PFSK-1 (cell line): ENCODE results near the gene CLCA1.

Experiments used
- FOXP2 ChIP-seq: optimal IDR thresholded peaks from 2 replicates; pipeline ENCODE3; 2011; ENCODE audit warnings: borderline replicate concordance, control low read depth, inconsistent platforms; ENCODE audit not compliant: insufficient read depth; ENCODE audit errors: extremely low read length, extremely low read depth
- POLR2AphosphoS5 ChIP-seq: IDR thresholded peaks from 2 replicates; pipeline ENCODE4 v1.6.1; 2012; ENCODE audit warnings: low read depth, mild to moderate bottlenecking, control low read depth, low read length, moderate library complexity
- SIN3A ChIP-seq: IDR thresholded peaks from 2 replicates; pipeline ENCODE4 v1.6.1; 2012; ENCODE audit warnings: mild to moderate bottlenecking, low read length, moderate library complexity, borderline replicate concordance; ENCODE audit not compliant: insufficient read depth
- TAF1 ChIP-seq: IDR thresholded peaks from 2 replicates; pipeline ENCODE4 v1.6.1; 2012; ENCODE audit warnings: low read length, control low read depth, borderline replicate concordance; ENCODE audit not compliant: insufficient read depth
- TF ChIP-seq, protein P1 (sequence below), 2 experiments: IDR thresholded peaks; 2 replicates each; pipeline versions ENCODE4 v1.6.1 to v1.8.0; 2011 to 2012; ENCODE audit warnings: low read depth in 2 of 2, low read length in 2 of 2, control low read depth in 1 of 2, inconsistent platforms in 1 of 2, mild to moderate bottlenecking in 1 of 2, moderate library complexity in 1 of 2; ENCODE audit not compliant: insufficient read depth in 1 of 2

CLCA1 gene

DNA sequence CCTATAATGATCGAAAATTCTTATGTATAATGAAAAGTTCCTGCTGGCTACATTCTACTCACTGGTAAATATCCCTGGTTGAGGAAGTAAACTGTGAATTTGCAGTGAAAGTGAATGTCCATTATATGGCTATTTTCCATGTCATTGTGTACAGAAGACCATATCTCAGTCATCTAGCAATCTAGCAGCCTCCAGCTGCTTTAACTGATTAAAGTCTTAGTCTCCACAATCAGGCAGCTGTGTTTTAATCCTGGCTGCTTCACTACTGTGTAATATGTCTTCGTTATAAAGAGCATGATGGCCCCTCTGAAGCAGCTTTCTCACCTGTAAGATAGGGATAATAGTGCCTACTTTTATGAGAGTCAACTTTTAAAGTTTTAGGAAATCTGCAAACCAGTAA lies 33.4 kb upstream of the CLCA1 start:
- TF ChIP-seq TAF1 (no peak), FOXP2 (no peak), SIN3A (no peak), POLR2AphosphoS5 (no peak)
- TF ChIP-seq, protein P1, sequence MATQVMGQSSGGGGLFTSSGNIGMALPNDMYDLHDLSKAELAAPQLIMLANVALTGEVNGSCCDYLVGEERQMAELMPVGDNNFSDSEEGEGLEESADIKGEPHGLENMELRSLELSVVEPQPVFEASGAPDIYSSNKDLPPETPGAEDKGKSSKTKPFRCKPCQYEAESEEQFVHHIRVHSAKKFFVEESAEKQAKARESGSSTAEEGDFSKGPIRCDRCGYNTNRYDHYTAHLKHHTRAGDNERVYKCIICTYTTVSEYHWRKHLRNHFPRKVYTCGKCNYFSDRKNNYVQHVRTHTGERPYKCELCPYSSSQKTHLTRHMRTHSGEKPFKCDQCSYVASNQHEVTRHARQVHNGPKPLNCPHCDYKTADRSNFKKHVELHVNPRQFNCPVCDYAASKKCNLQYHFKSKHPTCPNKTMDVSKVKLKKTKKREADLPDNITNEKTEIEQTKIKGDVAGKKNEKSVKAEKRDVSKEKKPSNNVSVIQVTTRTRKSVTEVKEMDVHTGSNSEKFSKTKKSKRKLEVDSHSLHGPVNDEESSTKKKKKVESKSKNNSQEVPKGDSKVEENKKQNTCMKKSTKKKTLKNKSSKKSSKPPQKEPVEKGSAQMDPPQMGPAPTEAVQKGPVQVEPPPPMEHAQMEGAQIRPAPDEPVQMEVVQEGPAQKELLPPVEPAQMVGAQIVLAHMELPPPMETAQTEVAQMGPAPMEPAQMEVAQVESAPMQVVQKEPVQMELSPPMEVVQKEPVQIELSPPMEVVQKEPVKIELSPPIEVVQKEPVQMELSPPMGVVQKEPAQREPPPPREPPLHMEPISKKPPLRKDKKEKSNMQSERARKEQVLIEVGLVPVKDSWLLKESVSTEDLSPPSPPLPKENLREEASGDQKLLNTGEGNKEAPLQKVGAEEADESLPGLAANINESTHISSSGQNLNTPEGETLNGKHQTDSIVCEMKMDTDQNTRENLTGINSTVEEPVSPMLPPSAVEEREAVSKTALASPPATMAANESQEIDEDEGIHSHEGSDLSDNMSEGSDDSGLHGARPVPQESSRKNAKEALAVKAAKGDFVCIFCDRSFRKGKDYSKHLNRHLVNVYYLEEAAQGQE (IDR thresholded peaks at IDR 0.05; ENCODE audit: insufficient read depth in 1 of 2, low read depth in 2 of 2, low read length in 2 of 2): no peak

DNA sequence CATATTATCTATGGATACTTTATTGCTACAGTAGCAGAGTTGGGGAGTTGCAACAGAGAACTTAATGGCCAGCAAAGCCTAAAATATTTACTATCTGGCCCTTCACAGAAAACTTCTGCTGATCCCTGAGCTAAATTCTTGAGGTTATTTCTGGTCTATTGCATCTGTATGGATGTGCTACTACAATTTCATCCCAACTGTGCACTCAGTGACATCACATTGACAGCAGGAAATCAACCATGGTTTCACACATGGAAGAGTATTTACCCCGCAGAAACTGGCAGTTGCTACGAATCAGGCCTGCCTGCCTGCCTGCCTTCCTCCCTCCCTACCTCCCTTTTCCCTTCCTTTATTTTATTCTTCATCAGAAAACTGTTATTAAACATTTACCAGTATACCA lies 32.7 kb upstream of the CLCA1 start:
- TF ChIP-seq, protein P1 (IDR thresholded peaks at IDR 0.05; ENCODE audit: insufficient read depth in 1 of 2, low read depth in 2 of 2, low read length in 2 of 2): no peak
- no peak for TF ChIP-seq SIN3A
- TF ChIP-seq POLR2AphosphoS5: no peak
- no peak for TF ChIP-seq FOXP2
- TF ChIP-seq TAF1: no peak

DNA sequence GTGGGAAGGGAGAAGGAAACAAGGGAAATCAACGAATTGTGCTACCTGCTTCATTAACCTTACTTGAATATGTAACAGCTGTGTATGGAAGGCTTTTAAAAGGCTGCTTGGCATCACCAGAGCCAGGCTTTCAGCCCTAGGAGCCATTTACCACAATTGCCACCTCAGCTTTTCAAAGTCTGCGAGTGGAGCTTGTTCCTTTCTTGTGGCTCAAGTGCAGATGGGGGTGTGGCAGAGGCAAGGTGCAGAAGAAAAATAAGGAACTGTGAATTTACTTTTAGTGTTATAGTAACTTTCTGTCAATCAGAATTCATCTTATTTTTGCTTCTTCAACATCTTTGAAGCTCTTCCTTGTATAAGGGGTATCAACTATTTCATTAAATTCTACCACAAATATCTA lies 27.1 kb upstream of the CLCA1 start:
- no peak for TF ChIP-seq SIN3A
- TF ChIP-seq, protein P1 (IDR thresholded peaks at IDR 0.05; ENCODE audit: insufficient read depth in 1 of 2, low read depth in 2 of 2, low read length in 2 of 2): no peak
- TF ChIP-seq FOXP2: no peak
- TF ChIP-seq POLR2AphosphoS5: no peak
- no peak for TF ChIP-seq TAF1

DNA sequence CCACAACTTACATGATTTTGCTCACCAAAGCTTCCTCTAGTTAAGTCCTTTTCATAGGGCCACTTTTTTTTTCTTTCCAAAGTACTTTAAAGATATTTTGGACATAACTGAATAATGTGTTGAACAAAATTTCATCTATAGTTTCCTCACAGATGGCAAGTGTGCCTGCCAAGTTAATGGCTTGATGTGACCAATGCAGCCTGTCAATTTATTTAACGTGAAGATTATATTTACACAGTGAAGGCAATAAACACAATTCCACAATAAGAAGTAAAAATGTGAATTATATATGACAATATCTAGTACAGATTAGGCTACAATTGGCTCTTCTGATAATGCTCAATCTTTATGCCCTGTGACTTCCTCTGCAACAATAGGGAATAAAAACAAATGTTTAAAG lies 26.7 kb upstream of the CLCA1 start:
- TF ChIP-seq, protein P1 (IDR thresholded peaks at IDR 0.05; ENCODE audit: insufficient read depth in 1 of 2, low read depth in 2 of 2, low read length in 2 of 2): no peak
- TF ChIP-seq SIN3A: no peak
- no peak for TF ChIP-seq FOXP2
- TF ChIP-seq TAF1: no peak
- TF ChIP-seq POLR2AphosphoS5: no peak

DNA sequence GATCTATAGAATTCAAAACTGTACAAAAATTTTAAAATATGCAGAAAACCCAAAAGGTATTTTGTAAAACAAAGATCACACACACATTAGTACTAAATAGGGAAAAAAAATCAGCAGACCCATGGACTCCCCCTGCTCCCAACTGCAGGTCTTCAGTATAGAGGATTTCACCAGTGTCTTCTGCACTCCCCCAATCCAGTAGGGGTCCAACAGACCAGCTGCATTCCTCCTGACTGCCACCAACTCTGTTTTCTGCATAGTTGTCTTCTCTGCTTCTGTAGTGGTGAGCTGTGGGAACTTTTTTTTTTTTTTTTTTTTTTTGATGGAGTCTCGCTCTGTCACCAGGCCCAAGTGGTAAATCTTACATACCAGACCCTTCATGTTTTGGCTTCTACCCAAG lies 22.8 kb upstream of the CLCA1 start:
- TF ChIP-seq SIN3A (no peak), FOXP2 (no peak), POLR2AphosphoS5 (no peak)
- TF ChIP-seq, protein P1 (IDR thresholded peaks at IDR 0.05; ENCODE audit: insufficient read depth in 1 of 2, low read depth in 2 of 2, low read length in 2 of 2): no peak
